Neural progenitor cell (in vitro differentiated cells): ENCODE data around the gene CCDC91. TPM values are rescaled to one million over a fixed set of nuclear protein-coding genes. Genes with fewer than 3 reads are reported as not detected.
A peak's percentile ranks its signal among the peaks of the same experiment; 100 is the strongest.

Experiments used
- DNase-seq: peaks from one replicate; pipeline ENCODE4 v3.0.0-alpha.2; 2016; ENCODE audit warnings: low spot score
- H2AFZ ChIP-seq: fragments of 200-600 bp; sonication (generic); replicated peaks from 2 replicates; pipeline ENCODE4 v1.6.1; 2016; ENCODE audit warnings: antibody characterized with exemption
- H3F3A ChIP-seq: fragments of 200-600 bp; sonication (generic); 2 replicates; pipeline ENCODE4 v1.6.1; 2016; ENCODE audit warnings: antibody characterized with exemption, low read depth
- H3K27ac ChIP-seq: fragments of 200-600 bp; sonication (generic); 2 replicates; pipeline ENCODE4 v1.5.1; 2016; ENCODE audit warnings: mild to moderate bottlenecking
- H3K27me3 ChIP-seq: fragments of 200-600 bp; sonication (generic); 2 replicates; pipeline ENCODE4 v1.6.1; 2016; ENCODE audit warnings: mild to moderate bottlenecking, moderate library complexity
- H3K36me3 ChIP-seq: fragments of 200-600 bp; sonication (generic); 2 replicates; pipeline ENCODE4 v1.5.1; 2016
- H3K4me1 ChIP-seq: fragments of 200-600 bp; sonication (generic); 2 replicates; pipeline ENCODE4 v1.6.1; 2016; ENCODE audit warnings: mixed run types
- H3K4me2 ChIP-seq: fragments of 200-600 bp; sonication (generic); 2 replicates; pipeline ENCODE4 v1.6.1; 2016
- H3K4me3 ChIP-seq: fragments of 200-600 bp; sonication (generic); 2 replicates; pipeline ENCODE4 v1.5.1; 2016
- H3K79me2 ChIP-seq: fragments of 200-600 bp; sonication (generic); 2 replicates; pipeline ENCODE4 v1.6.1; 2016; ENCODE audit warnings: low read depth
- H3K9ac ChIP-seq: fragments of 200-600 bp; sonication (generic); 2 replicates; pipeline ENCODE4 v1.6.1; 2016
- H3K9me3 ChIP-seq: fragments of 200-600 bp; sonication (generic); 2 replicates; pipeline ENCODE4 v1.5.1; 2016; ENCODE audit warnings: low read depth
- H4K20me1 ChIP-seq: fragments of 200-600 bp; sonication (generic); 2 replicates; pipeline ENCODE4 v1.6.1; 2016; ENCODE audit warnings: low read depth
- H3K27ac Mint-ChIP-seq: 3 replicates; pipeline ENCODE4 v1.8.0; 2021; ENCODE audit warnings: mixed read lengths
- H3K27me3 Mint-ChIP-seq: 2 replicates; pipeline ENCODE4 v1.8.0; 2022; ENCODE audit warnings: low read depth, mild to moderate bottlenecking, inconsistent platforms, moderate library complexity, mixed read lengths; ENCODE audit not compliant: insufficient read depth
- H3K36me3 Mint-ChIP-seq: 3 replicates; pipeline ENCODE4 v1.8.0; 2021; ENCODE audit warnings: mixed read lengths
- H3K4me1 Mint-ChIP-seq: 3 replicates; pipeline ENCODE4 v1.8.0; 2021; ENCODE audit warnings: mixed read lengths
- H3K4me3 Mint-ChIP-seq: 3 replicates; pipeline ENCODE4 v1.8.0; 2021; ENCODE audit warnings: mild to moderate bottlenecking, moderate library complexity, mixed read lengths
- H3K9me3 Mint-ChIP-seq: 3 replicates; pipeline ENCODE4 v1.8.0; 2020; ENCODE audit warnings: mixed read lengths
- EZH2 ChIP-seq: fragments of 200-600 bp; sonication (generic); IDR thresholded peaks from 2 replicates; pipeline ENCODE4 v1.6.1; 2017; ENCODE audit warnings: antibody characterized with exemption, mild to moderate bottlenecking, moderate library complexity
- EZH2phosphoT487 ChIP-seq: fragments of 200-600 bp; sonication (generic); IDR thresholded peaks from 2 replicates; pipeline ENCODE4 v1.6.1; 2017; ENCODE audit warnings: antibody characterized with exemption
- total RNA-seq: library from RNA; depleted of rRNA; stranded (reverse); fragments of >200 nt; gene quantifications from 2 replicates; pipeline ENCODE4 v1.2.3, GENCODE V29; 2015; ENCODE audit warnings: low replicate concordance
- TF ChIP-seq, protein P1 (sequence below): fragments of 200-600 bp; sonication (generic); IDR thresholded peaks from 2 replicates; pipeline ENCODE4 v1.5.1; 2017; ENCODE audit warnings: antibody characterized with exemption, mild to moderate bottlenecking

CCDC91 gene
- total RNA-seq, 1 donor from 2014 or later, result 35.8 TPM

DNA sequence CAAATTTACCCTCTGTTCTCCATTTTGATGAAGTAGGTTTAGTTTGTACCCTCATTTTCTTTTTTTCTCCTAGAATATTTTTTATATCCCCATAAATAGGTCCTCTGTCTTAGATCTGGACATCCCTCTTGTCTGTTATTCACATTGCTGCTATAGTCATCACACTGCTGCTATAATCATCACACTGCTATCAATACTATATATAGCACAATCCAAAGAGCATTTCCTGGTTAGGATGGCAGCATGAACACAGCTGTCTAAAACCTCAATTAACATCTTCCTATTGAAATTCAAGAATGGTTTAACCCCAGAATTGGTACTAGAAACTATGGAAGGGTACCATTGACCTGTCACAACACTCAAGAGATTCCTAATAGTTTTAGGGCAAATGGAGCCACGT, 27.6 kb upstream of the CCDC91 start:
- Histone ChIP-seq H3K9me3 (no peaks in the 10 kb centered on the region), H3K27me3 (no peaks in the 10 kb centered on the region), H3K36me3 (no peaks in the 10 kb centered on the region), H4K20me1 (no peaks in the 10 kb centered on the region), H3K79me2 (no peaks in the 10 kb centered on the region), H3F3A (no peaks in the 10 kb centered on the region), H3K9ac (no peak overlapping the region), H2AFZ (no peak overlapping the region), H3K27ac (no peak overlapping the region), H3K4me3 (no peak overlapping the region), H3K4me2 (no peak overlapping the region), H3K4me1 (no peaks in the 10 kb centered on the region)
- Mint-ChIP-seq H3K4me1 (no peaks in the 10 kb centered on the region), H3K9me3 (peaks cover 2% of the 10 kb centered on the region), H3K27ac (no peak overlapping the region), H3K4me3 (no peak overlapping the region), H3K36me3 (no peaks in the 10 kb centered on the region), H3K27me3 (no peaks in the 10 kb centered on the region)
- no peak for DNase-seq
- TF ChIP-seq, protein P1, sequence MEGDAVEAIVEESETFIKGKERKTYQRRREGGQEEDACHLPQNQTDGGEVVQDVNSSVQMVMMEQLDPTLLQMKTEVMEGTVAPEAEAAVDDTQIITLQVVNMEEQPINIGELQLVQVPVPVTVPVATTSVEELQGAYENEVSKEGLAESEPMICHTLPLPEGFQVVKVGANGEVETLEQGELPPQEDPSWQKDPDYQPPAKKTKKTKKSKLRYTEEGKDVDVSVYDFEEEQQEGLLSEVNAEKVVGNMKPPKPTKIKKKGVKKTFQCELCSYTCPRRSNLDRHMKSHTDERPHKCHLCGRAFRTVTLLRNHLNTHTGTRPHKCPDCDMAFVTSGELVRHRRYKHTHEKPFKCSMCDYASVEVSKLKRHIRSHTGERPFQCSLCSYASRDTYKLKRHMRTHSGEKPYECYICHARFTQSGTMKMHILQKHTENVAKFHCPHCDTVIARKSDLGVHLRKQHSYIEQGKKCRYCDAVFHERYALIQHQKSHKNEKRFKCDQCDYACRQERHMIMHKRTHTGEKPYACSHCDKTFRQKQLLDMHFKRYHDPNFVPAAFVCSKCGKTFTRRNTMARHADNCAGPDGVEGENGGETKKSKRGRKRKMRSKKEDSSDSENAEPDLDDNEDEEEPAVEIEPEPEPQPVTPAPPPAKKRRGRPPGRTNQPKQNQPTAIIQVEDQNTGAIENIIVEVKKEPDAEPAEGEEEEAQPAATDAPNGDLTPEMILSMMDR, result no peak
- TF ChIP-seq EZH2, result no peak
- no peak for TF ChIP-seq EZH2phosphoT487

DNA sequence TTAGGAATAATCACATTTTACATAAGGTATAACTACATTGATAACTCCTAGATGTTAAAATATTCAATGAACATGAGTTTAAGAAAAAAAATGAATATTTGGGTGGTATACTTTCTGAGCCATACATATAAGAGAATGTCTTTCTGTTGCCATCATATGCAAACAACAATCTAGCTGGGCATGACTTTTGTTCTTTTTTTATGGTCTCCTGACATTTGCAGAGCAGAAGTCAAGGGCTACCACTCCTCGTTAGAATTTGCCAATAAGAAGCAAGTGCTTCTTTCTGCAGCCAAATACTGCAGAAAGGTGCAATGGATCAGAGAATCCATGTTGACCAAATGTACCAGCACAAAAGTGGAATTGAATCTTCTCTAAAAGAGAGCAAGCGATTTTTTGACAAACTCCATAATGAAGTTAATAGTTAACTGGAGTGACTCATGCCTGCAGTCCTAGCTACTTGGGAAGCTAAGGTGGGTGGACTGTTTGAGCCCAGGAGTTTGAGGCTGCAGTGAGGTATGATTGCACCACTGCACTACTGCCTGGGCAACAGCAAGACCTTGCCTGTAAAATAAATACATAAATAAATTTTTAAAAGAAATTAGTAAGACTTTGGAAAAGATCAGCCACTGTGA, 25.5 kb upstream of the CCDC91 start:
- H3K4me1 ChIP-seq, result no peaks in the 10 kb centered on the region
- Mint-ChIP-seq H3K4me1 (peaks cover 2% of the 10 kb centered on the region), H3K36me3 (no peaks in the 10 kb centered on the region), H3K9me3 (peaks cover 2% of the 10 kb centered on the region), H3K27me3 (no peaks in the 10 kb centered on the region), H3K27ac (no peak overlapping the region), H3K4me3 (no peak overlapping the region)
- no peak overlapping the region for H3K4me3 ChIP-seq
- no peak overlapping the region for H3K4me2 ChIP-seq
- no peaks in the 10 kb centered on the region for H3K9me3 ChIP-seq
- H3K27me3 ChIP-seq, result no peaks in the 10 kb centered on the region
- no peak overlapping the region for H2AFZ ChIP-seq
- no peak overlapping the region for H3K9ac ChIP-seq
- H3K36me3 ChIP-seq, result no peaks in the 10 kb centered on the region
- H3K27ac ChIP-seq, result no peak overlapping the region
- no peak for TF ChIP-seq EZH2
- TF ChIP-seq EZH2phosphoT487, result no peak
- TF ChIP-seq, protein P1, result no peak
- no peaks in the 10 kb centered on the region for H3F3A ChIP-seq
- H4K20me1 ChIP-seq, result no peaks in the 10 kb centered on the region
- no peak for DNase-seq
- H3K79me2 ChIP-seq, result no peaks in the 10 kb centered on the region

DNA sequence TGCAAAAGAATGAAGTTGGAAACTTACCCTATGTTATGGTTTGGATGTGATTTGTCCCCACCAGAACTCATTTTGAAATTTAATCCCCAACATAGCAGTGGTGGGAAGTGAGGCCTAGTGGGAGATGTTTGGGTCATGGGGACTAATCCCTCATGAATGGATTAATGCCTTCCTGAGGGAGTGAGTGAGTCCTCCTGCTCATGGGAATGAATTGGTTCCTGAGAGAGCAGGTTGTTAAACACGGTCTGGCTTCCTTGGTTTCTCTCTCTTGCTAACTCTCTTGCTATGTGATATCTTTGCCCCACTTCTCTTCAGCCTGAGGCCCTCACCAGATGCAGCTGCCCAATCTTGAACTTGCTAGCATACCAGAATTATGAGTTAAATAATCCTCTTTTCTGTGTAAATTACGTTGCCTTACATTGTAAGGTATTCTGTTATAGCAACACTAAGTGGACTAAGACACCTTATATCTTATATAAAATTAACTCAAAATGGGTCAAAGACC, 22.2 kb upstream of the CCDC91 start:
- no peak overlapping the region for H2AFZ ChIP-seq
- Mint-ChIP-seq H3K4me1 (peaks cover 2% of the 10 kb centered on the region), H3K9me3 (no peaks in the 10 kb centered on the region), H3K36me3 (no peaks in the 10 kb centered on the region), H3K27me3 (no peaks in the 10 kb centered on the region), H3K4me3 (no peak overlapping the region), H3K27ac (no peak overlapping the region)
- TF ChIP-seq, protein P1, result no peak
- TF ChIP-seq EZH2 (no peak), EZH2phosphoT487 (no peak)
- no peak overlapping the region for H3K27ac ChIP-seq
- H4K20me1 ChIP-seq, result no peaks in the 10 kb centered on the region
- no peaks in the 10 kb centered on the region for H3K36me3 ChIP-seq
- peak; percentile 6 for DNase-seq
- no peak overlapping the region for H3K4me2 ChIP-seq
- no peaks in the 10 kb centered on the region for H3K4me1 ChIP-seq
- no peaks in the 10 kb centered on the region for H3K79me2 ChIP-seq
- no peaks in the 10 kb centered on the region for H3K9me3 ChIP-seq
- no peak overlapping the region for H3K9ac ChIP-seq
- H3F3A ChIP-seq, result no peaks in the 10 kb centered on the region
- no peak overlapping the region for H3K4me3 ChIP-seq
- H3K27me3 ChIP-seq, result no peaks in the 10 kb centered on the region
